NT2/D1 (cell line): ENCODE measurements around the gene ATP6V0B.

Experiments
- SUZ12 ChIP-seq: IDR thresholded peaks from 2 replicates; pipeline ENCODE4 v1.6.1; 2011; ENCODE audit not compliant: insufficient read length, insufficient read depth; ENCODE audit errors: extremely low read depth
- YY1 ChIP-seq: IDR thresholded peaks from 2 replicates; pipeline ENCODE4 v1.6.1; 2011; ENCODE audit not compliant: insufficient read length, insufficient read depth

DNA sequence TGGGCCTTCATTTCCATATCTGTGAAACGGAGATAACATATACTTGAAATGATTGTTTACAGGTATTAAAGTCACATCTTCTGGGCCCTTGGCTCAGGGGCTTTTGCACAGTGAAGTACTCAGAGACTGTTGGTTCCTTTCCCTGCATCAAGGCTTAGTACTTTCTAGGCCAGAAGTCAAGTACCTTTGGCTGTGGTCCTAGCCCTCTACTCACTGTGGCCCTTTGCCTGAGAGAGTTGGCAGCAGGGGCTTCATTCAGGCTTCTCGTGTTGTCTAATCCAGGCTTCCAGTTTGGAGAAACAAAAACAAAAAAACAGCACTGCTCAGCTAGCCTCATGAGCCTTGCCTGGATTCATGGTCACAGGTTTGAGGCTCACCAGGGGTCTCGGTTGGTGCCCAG is 13.1 kb upstream of the ATP6V0B start:
- TF ChIP-seq SUZ12 (no peak), YY1 (no peak)
